T-helper 1 cell treated with Interleukin-12 subunit alpha and Interleukin-12 subunit beta and Interleukin-4 antibody, amounts not matched to agents 30 μg/mL and 1 μg/mL, for 36 hours (primary cell): Measurements from ENCODE around the gene SLC16A12.

Experiments
- H3K27ac Mint-ChIP-seq: one replicate; pipeline ENCODE4 v1.8.0; 2021; ENCODE audit warnings: mild to moderate bottlenecking, mixed read lengths
- H3K27me3 Mint-ChIP-seq: one replicate; pipeline ENCODE4 v1.8.0; 2021; ENCODE audit warnings: low read depth, mixed read lengths
- H3K36me3 Mint-ChIP-seq: one replicate; pipeline ENCODE4 v1.8.0; 2021; ENCODE audit warnings: low read depth, mixed read lengths
- H3K4me1 Mint-ChIP-seq: one replicate; pipeline ENCODE4 v1.8.0; 2021; ENCODE audit warnings: low read depth, mixed read lengths
- H3K4me3 Mint-ChIP-seq: one replicate; pipeline ENCODE4 v1.8.0; 2021; ENCODE audit warnings: mild to moderate bottlenecking, moderate library complexity, mixed read lengths
- H3K9me3 Mint-ChIP-seq: one replicate; pipeline ENCODE4 v1.8.0; 2021; ENCODE audit warnings: mixed read lengths

The SLC16A12 gene

DNA sequence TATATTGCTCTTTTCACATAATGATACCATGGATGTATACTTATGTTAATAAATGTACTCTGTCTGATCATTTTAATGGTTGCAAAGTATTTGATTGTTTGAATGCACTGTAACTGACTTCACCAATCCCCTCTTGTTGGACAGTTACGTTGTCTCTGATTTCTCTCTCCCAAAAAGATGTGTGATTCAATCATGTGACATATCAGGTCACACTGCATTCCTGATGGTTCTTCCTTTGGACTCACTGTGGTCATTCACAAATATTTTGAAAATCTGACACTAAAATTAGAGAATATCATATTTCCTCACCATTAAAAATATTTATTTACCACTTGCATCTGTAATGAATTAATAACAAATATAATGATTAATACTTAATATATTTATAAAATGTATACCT lies 22.2 kb downstream of the SLC16A12 start:
- Mint-ChIP-seq H3K4me3 (no peak overlapping the region), H3K4me1 (peaks cover 2% of the 10 kb centered on the region), H3K9me3 (no peaks in the 10 kb centered on the region), H3K27ac (no peak overlapping the region), H3K27me3 (peaks cover 16% of the 10 kb centered on the region), H3K36me3 (no peaks in the 10 kb centered on the region)

- Mint-ChIP-seq H3K27me3 (peaks cover 21% of the 10 kb centered on the region), H3K27ac (no peak overlapping the region), H3K4me1 (peaks cover 5% of the 10 kb centered on the region), H3K36me3 (no peaks in the 10 kb centered on the region), H3K4me3 (no peak overlapping the region), H3K9me3 (no peaks in the 10 kb centered on the region)
These were observed 29.6 kb downstream of the SLC16A12 start for GRCh38 chr10:89505640-89506275.

GRCh38 chr10:89504691-89505090 lies 30.7 kb downstream of the SLC16A12 start:
- no peaks in the 10 kb centered on the region for H3K9me3 Mint-ChIP-seq
- H3K4me3 Mint-ChIP-seq = no peak overlapping the region
- no peaks in the 10 kb centered on the region for H3K36me3 Mint-ChIP-seq
- peaks cover 5% of the 10 kb centered on the region for H3K4me1 Mint-ChIP-seq
- peaks cover 22% of the 10 kb centered on the region for H3K27me3 Mint-ChIP-seq
- no peak overlapping the region for H3K27ac Mint-ChIP-seq

DNA sequence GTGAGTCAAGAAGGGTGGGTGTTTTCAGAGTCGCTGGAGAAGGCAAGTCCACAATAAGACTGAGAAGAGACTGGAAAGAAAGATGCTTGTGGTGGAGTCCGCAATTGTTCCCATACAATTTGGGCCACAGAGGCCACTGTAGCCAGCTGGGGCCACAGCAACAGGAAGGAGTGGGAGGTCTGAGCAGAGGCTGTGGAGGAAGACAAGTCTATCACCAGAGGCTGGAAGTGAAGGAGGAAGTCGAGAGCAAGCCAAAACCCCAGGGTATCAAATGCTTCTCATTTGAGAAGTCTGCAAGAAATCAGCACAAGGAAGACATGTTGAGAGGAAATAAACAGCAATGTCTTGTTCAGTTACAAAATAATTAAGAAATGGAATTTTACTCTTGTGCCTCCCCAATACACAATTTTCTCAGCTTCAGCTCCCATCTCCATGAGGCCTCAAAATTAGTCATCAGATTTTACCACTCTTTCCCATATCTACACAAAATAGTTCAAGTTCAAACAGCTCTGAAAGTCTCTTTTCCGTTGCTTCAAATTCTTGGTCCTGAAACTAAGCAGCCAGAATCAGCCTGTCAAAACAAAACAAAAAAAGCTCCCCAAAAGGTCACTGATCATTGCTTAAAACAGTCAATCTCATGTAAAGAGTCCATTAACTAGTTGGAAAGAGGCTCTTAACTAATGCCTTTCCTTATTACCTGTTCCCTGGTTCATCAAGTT lies 31.6 kb downstream of the SLC16A12 start:
- H3K36me3 Mint-ChIP-seq = no peaks in the 10 kb centered on the region
- H3K4me3 Mint-ChIP-seq = no peak overlapping the region
- H3K27ac Mint-ChIP-seq = no peak overlapping the region
- H3K9me3 Mint-ChIP-seq = no peaks in the 10 kb centered on the region
- H3K27me3 Mint-ChIP-seq = peaks cover 18% of the 10 kb centered on the region
- H3K4me1 Mint-ChIP-seq = peaks cover 5% of the 10 kb centered on the region

- Mint-ChIP-seq H3K27ac (no peak overlapping the region), H3K9me3 (no peaks in the 10 kb centered on the region), H3K4me1 (peaks cover 5% of the 10 kb centered on the region), H3K36me3 (no peaks in the 10 kb centered on the region), H3K27me3 (peaks cover 12% of the 10 kb centered on the region), H3K4me3 (no peak overlapping the region)
These were observed 32.2 kb downstream of the SLC16A12 start for GRCh38 chr10:89503151-89503550.

DNA sequence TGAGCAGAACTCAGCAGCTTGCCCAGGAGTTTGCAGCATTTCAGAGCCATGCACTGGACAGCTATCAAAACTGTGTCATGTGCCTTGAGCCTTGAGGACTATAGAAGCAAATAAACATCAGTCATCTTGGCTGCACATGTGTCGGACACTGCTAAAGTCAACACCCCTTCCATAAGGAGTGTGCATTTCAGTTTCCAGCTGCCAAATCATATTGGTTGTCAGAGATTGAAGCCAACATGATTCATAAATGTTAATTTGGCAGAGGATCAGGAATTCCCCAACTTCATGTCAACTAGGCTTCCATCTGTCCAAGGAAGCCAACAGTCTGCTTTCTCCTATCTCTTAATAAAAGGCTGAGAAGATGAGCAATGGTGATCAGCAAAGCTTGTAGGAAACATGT lies 32.8 kb downstream of the SLC16A12 start:
- Mint-ChIP-seq H3K4me3 (no peak overlapping the region), H3K9me3 (no peaks in the 10 kb centered on the region), H3K4me1 (peaks cover 5% of the 10 kb centered on the region), H3K27me3 (peaks cover 13% of the 10 kb centered on the region), H3K27ac (no peak overlapping the region), H3K36me3 (no peaks in the 10 kb centered on the region)

DNA sequence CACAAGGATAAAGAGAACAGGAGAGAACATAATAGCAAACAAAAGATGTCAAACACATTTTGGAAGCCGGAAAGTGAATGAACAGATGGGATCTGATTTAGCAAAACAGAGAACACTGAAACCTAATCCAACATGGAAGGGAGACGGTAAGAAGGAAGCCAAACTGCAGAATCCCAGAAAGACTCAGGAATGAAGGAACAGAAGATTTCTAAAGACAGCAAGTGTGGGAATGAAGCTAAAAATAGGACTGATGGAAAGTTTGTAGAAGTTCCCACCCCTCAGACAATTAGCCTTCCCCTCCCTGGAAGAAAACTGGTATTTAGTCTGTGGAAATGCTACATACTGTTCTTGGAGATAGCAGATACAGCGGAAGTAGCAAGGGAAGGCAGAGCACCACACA lies 40.8 kb downstream of the SLC16A12 start:
- no peaks in the 10 kb centered on the region for H3K36me3 Mint-ChIP-seq
- no peak overlapping the region for H3K4me3 Mint-ChIP-seq
- H3K27me3 Mint-ChIP-seq = peaks cover 43% of the 10 kb centered on the region

DNA sequence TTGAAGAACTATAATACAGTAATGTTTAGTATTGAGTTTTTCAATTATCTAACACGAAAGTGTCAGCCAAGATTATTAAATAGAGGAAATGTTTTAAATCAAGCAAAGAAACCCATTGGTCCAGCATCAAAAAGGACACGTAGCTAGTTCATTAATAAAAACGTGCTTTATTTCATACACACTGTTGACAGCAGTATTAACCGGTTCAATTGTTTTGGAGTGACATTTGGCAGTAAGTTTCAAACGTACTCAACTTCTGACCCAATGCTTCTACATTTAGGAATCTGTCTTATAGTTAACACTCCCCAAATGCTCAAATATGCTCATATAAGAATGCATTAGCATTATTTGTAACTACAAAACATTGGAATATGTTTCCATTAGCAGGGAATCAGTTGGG lies 41.3 kb downstream of the SLC16A12 start:
- no peaks in the 10 kb centered on the region for H3K4me1 Mint-ChIP-seq
- peaks cover 43% of the 10 kb centered on the region for H3K27me3 Mint-ChIP-seq
- H3K4me3 Mint-ChIP-seq = no peak overlapping the region
- H3K36me3 Mint-ChIP-seq = no peaks in the 10 kb centered on the region
- H3K9me3 Mint-ChIP-seq = no peaks in the 10 kb centered on the region
- no peak overlapping the region for H3K27ac Mint-ChIP-seq

More for the DNA sequence above, 40.8 kb downstream of the SLC16A12 start:
- no peaks in the 10 kb centered on the region for H3K9me3 Mint-ChIP-seq
- H3K4me1 Mint-ChIP-seq = no peaks in the 10 kb centered on the region
- no peak overlapping the region for H3K27ac Mint-ChIP-seq

DNA sequence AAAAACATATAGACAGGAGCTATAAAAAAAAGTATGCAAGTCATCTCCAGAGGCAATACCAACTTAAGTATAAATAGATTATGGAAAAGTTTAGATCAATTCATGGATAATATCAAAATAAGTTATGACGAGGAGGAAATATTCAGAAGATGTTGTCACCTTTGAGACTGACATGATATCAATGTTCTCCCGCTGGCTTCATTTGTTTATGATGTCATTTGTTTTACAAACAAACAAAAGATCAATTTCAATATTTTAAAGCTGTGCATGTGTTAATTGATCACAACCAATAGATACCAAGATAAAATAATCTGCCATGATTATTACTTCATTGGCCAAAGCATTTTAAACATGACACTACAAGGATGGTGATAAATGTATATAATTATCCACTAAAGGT lies 43.5 kb downstream of the SLC16A12 start:
- Mint-ChIP-seq H3K27ac (no peak overlapping the region), H3K27me3 (peaks cover 40% of the 10 kb centered on the region), H3K4me3 (no peak overlapping the region)

DNA sequence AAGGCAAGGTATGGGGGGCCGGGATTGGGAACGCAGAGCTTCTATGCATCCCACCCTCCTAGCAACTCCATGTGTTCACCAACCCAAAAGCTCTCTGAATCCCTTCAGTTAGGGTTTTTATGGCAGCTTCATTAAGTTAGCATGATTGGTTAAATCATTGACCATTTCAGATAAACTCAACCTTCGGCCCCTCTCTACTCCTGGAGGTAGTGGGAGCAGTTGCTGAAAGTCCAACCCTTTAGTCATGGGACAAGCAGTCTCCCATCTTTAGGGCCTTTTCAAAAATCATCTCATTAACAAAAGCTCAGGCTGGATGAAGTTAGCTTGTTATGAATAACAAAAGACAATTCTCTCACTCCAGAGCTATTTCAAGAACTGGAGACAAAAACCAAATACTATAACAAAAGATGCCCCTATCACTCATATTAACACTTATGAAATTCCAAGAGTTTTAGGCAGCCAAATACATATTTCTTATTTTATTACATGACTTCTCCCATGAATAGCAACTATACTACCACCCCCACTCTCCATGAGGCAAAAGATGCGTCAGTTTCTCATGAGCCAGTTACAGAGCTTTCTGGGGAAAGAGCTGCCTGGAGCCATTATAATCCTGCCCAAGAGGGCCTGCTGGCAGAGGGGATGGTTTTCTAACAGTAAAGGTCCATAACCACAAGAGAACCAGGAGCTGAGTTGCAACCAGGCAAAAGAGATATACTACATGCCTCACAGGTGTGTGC lies 44.6 kb downstream of the SLC16A12 start:
- Mint-ChIP-seq H3K4me1 (no peaks in the 10 kb centered on the region), H3K27me3 (peaks cover 29% of the 10 kb centered on the region), H3K4me3 (no peak overlapping the region), H3K27ac (no peak overlapping the region), H3K9me3 (no peaks in the 10 kb centered on the region), H3K36me3 (no peaks in the 10 kb centered on the region)

More for the DNA sequence above, 43.5 kb downstream of the SLC16A12 start:
- no peaks in the 10 kb centered on the region for H3K36me3 Mint-ChIP-seq
- H3K9me3 Mint-ChIP-seq = no peaks in the 10 kb centered on the region
- no peaks in the 10 kb centered on the region for H3K4me1 Mint-ChIP-seq

DNA sequence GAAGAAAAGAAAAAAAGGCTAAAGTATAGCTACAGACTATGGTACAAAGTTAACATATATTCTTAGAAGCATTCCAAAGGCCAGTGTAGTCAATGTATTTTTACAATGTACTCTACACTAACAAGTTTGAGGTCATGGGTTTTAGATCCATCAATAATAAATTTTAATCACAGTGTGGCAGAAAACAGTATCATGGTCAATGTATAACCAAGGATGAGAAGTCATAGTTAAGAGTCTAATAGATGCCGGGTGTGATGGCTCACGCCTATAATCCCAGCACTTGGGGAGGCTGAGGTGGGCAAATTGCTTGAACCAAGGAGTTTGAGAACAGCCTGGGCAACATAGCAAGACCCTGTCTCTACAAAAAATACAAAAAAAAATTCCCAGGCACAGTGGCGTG lies 53.1 kb downstream of the SLC16A12 start:
- no peaks in the 10 kb centered on the region for H3K36me3 Mint-ChIP-seq
- no peak overlapping the region for H3K4me3 Mint-ChIP-seq
- no peaks in the 10 kb centered on the region for H3K9me3 Mint-ChIP-seq
- H3K27me3 Mint-ChIP-seq = peaks cover 12% of the 10 kb centered on the region
- H3K4me1 Mint-ChIP-seq = no peaks in the 10 kb centered on the region
- H3K27ac Mint-ChIP-seq = no peak overlapping the region

GRCh38 chr10:89481662-89482061 lies 53.7 kb downstream of the SLC16A12 start:
- Mint-ChIP-seq H3K9me3 (no peaks in the 10 kb centered on the region), H3K27me3 (peaks cover 12% of the 10 kb centered on the region), H3K4me3 (no peak overlapping the region), H3K27ac (no peak overlapping the region), H3K4me1 (no peaks in the 10 kb centered on the region), H3K36me3 (no peaks in the 10 kb centered on the region)

- H3K27me3 Mint-ChIP-seq = peaks cover 9% of the 10 kb centered on the region
- H3K4me1 Mint-ChIP-seq = no peaks in the 10 kb centered on the region
These were observed 55.5 kb downstream of the SLC16A12 start for GRCh38 chr10:89479771-89480446.

GRCh38 chr10:89478739-89479654 lies 56.4 kb downstream of the SLC16A12 start:
- H3K9me3 Mint-ChIP-seq = no peaks in the 10 kb centered on the region
- H3K36me3 Mint-ChIP-seq = no peaks in the 10 kb centered on the region
- H3K27ac Mint-ChIP-seq = no peak overlapping the region
- no peaks in the 10 kb centered on the region for H3K4me1 Mint-ChIP-seq
- peaks cover 12% of the 10 kb centered on the region for H3K27me3 Mint-ChIP-seq
- no peak overlapping the region for H3K4me3 Mint-ChIP-seq

More at GRCh38 chr10:89479771-89480446, 55.5 kb downstream of the SLC16A12 start:
- no peak overlapping the region for H3K4me3 Mint-ChIP-seq
- H3K9me3 Mint-ChIP-seq = no peaks in the 10 kb centered on the region
- no peak overlapping the region for H3K27ac Mint-ChIP-seq
- no peaks in the 10 kb centered on the region for H3K36me3 Mint-ChIP-seq
